COLO829 (cell line): Measurements from ENCODE around the gene STC2.
A peak's percentile ranks its signal among the peaks of the same experiment; 100 is the strongest.

Experiments used
- DNase-seq: peaks from one replicate; pipeline ENCODE4 v3.0.0; 2012; ENCODE audit warnings: low spot score

STC2 gene

DNA sequence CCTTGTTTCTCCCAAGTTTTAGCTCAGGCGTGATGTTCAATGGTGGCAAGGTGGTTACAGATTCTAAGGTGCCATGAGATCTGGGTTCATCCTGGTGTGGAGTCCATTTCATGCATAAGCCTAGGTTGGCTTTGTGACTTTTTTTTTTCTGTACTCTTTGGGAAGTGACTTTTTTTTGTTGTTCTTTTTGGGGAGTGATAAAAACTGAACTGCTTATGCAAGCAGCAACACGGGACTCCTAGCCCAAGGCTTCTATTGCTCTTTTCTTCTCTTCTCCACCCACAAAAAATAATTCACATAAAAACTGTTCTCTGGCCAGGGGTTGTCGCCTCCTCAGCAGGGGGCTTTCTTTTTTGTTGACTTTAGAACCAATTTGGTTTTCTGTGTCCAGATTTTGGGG is 15.4 kb downstream of the STC2 start:
- DNase-seq: no peak

DNA sequence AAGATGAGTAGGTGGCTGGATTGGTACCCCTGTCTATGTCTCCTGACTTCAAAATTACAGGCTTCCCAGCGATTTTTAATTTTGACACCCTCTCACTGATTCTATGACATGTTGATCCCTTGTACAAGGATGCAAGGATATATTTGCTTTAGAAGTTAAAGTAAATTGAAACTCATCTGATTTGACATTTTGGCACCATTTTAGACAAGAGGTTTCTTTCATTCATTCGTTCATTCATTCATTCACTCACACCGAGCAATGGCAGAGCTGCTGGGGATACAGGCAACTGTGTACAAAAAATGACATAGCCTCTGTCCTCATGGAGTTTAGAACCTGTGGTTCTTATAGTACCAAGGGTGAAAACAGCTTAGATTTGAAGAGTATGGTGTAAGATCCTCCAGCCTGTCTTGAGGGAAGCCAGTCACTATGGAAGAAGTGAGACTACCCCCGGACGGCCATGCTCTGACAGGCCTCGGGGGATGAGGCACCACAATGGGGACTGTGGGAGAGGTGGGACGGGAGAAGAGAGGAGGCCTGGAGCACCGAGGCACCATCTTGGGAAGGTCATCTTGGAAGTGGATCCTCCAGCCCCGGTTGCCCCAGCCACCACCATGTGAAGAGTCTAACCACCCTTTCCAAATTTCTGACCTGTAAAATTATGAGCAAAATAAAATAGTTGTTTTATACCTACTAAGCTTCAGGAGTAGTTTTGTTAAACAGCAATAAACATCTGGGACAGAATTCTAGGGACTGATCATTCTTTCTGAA is 16.2 kb downstream of the STC2 start:
- DNase-seq: no peak

DNA sequence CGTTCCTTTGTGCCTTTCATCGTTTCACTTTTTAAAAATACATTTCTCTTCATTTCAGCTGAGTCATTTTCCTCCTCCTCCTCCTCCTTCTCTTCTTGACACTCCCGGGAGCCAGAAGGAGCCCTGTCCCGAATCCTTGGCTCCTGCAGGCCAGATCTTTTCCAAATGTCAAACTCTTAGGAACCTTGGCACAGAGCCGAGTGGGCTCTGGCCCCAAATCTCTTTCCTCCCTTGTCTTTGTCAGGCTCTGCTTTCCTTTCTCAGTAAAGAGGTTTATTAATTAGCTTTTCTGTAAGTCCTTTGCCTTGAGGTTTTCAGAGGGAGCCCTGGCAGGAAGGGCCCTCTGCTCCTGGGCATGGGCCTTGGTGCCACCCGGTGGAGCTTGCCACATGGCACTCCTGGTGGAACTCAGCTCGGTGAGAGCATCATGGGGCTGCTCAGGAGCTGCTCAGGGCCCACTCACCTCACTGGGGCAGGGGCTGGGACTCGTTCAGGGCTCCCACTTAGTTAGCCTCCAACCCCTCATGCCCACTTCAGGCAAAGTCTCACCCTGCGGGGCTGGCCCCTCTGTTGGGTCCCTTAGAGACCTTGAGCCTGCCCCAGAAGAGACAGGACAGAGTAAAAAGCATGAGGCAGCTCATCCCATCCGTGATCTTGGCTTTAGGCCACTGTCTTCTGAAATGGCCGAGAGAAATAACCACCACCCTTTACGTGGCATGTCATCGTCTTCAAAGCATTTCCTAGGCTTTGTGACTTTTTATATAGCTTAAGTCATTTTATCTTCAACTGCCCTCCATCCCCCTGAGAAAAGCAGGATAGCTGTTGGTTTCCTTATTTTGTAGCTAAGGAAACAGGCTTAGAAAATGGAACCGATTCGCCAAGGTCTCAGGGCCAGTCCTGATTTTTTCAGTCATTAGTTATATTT is 17.1 kb downstream of the STC2 start:
- DNase-seq: no peak

DNA sequence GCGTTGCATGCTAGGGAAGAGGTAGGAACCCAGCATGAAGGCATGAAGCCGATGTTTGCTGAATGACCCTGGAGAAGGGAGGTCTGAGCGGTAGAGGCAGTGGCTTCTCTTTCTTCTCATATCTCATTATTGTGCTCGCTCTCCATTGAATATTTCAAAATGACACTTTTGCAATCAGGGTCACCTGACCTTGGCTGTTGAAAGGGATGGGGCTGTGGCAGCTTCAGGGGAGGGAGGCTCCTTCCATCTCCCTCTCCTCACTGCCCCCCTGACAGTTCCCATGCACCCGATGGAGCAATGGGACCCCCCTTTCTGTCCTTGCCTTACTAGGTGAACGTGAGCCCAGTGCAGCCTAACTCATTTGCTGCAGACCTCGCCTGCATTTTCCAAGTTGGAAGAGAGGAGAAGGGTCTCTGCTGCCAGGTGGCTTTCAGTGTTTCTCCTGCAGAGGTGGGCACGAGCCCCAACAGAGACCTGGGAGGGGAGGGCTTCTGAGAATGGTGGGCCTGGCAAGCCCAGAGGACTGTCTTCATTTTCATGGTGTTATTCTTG is 17.9 kb downstream of the STC2 start:
- no peak for DNase-seq

DNA sequence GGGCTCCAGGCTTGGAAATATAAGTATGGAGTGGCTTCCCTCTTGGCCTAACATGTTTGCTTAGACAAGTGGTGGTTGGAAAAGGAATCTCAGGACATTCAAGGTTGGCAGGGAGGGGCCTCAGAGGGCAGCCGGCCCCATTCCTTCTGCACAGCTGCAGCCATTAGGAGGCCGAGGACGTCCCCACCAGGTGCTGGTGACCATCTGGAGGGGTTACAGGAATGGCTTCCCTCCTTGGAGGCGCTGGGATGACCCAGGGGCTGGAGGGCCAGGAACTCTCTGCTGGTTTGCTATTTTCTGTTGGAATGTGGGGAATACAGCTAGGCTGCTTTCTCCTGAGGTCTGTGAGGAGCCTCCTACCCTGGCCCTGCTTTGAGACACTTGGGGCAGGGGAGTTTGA is 18.5 kb downstream of the STC2 start:
- DNase-seq: no peak

DNA sequence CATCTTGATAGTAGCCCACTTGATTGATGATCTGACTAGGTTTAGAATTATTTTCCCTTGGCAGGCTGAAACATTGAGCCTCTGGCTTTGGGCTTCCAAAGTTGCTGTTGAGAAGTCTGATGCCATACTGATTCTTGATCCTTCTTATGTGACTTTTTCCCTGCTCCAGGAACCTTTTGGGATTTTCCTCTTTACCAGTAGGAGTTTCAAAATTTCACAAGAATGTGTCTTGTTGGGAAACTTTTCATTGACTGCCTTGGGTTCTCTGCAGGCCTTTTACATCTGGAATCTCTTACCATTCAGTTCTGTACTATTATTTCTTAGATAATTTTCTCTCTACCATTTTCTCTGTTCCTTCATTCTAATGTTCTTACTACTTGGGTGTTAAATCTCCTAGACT is 20.0 kb downstream of the STC2 start:
- DNase-seq: no peak

DNA sequence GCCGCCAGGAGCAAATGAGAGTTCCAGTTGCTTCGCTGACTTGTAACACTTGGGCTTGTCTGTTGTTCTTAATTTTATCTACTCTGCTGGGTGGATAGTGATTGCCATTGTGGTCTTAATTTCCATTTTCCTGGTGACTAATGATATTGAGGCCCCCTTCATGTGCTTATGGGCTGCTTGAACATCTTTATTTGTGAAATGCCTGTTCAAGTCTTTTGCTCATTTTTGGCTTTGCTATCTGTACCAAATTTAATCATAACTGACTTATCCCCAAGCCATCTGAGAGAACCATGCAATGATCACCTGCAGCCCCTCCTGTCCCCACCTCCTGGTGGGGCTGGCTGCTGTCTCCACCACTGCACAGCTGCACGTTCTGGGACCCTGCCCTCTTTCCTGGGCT is 20.5 kb downstream of the STC2 start:
- DNase-seq: no peak

DNA sequence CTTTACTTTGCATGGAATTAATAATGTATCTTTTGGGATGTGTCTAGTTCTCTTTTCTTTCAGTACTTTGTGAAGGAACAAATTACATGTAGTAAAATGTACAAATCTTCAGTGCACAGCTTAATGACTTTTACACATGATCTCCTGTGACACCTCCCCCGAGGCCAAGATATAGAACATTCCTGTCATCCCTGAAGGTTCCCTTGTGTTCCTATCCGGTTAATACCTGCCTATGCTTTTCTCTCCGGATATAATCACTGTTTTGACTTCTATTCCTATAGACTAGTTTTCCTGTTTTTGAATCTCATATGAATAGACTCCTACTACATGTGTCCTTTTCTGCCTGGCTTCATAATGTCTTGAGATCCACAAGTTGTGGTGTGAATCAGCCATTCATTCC is 21.5 kb downstream of the STC2 start:
- no peak for DNase-seq

DNA sequence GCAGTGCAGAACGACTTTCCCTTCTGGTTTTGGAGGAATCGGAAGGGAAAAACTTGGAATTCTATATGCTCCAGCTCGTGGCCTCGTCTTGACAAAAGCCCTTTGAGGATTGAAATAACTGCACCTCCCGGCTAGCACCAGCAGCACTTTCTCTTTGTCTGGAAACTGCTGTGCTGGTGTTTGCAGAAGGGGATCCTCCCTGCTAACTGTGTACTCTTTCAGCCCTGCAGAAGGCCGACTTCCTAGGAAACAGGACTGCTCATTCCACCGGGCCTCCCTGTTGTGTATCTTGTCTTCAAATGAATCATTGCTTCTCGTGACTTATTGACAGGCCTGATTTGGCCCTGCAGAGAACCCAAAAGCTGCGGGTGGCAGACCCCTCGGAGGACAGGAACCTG is 23.6 kb downstream of the STC2 start:
- no peak for DNase-seq

DNA sequence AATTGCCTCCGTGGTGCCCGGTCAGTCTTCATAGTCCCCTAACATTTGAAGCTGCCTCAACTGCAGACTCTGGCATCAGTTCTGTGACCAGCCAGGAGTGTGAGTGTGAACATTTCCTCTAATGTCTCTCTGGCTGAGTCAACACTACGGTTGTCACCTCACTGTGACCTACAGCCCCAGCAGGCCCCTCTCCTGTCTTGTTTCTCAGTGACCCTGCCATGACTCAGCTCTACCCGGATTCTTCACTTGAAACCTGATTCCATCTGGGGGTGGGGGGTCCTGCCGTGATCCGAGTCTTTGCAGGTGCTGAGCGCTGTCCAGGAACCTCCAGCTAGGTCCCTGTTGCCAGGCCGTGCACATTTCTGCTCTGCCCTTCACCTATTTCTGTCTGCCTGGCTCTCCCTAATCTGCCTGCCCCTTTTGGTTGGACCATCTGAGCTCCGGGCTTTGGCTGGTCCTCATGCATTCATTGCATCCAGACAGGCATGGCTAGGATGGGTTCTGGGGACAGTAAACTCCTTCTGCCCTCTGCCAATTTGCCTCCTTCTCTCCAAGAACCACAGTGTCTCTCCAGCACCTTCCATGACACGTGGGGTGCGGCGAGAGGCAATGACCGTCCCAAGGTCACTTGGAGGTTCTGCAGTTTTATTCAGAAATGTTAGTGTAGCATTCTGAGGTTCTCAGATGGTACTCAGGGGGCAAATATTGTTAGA is 24.2 kb downstream of the STC2 start:
- DNase-seq: no peak

DNA sequence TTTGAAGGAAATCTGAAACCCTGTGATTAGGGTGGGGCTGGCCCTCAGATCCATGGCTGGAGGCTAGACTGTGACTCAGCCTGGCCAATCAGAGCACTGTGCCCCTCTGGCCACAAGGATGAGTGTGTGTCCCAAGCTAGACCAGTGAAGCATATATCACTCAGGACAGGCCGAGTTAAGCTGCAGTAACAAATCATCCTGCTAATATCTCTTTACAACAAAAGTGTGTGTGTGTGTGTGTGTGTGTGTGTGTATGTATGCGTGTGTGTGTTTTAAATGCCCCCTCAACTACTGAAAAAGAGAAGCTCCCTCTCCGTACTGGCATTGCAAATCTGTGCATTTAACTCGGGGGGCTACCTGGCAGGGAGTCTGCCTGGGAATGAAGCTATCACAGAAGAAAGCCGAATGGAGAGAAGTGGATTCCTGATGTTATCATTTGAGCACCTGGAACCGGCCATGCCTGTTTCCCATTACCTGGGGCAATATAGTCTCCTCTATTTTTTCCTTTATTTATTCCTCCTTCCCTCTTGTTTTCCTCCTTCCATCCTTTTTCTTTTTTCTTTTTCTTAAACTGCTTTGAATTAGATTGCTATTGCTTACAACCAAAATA is 25.6 kb downstream of the STC2 start:
- peak; percentile 25 for DNase-seq

DNA sequence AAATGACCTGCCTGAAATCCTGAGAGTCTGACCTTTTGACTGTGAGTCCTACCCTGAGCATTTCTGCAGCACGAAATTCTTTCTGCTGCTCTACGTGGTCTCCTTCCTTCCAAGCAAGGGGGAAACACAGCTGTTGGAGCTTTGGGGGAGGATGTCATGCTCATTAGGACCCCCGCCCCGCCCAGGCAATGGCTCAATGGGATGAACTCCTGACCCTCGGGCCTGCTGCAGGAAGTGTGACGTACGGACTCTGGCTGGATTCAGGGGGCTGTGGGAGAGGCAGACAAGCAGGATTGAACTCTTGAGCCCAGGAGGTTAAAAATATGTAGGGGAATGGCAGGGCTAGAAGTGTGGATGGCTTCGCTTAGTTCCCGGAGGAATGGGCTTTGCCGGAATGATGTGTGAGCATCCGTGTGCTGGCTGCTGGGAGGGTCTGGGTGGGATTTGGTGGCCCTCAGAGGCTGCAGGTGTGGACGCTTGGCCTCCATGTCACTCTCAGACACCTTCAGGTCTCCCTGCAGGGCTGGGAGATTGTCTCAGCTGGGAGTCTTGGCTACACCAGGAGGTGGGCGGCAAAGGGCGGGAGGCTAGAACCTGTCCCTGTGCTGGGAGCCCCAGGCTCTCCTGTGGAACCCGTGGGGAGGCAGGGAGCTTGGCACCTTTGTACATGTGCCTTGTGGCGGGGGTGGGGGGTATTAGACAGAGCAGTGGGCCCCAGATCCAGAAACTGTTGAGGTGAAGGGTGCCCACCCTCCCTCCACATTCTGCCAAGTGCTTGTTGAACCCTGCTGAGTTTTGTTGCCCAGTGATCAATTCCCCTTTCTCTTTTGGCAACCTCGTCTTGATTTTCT is 26.3 kb downstream of the STC2 start:
- DNase-seq: no peak

DNA sequence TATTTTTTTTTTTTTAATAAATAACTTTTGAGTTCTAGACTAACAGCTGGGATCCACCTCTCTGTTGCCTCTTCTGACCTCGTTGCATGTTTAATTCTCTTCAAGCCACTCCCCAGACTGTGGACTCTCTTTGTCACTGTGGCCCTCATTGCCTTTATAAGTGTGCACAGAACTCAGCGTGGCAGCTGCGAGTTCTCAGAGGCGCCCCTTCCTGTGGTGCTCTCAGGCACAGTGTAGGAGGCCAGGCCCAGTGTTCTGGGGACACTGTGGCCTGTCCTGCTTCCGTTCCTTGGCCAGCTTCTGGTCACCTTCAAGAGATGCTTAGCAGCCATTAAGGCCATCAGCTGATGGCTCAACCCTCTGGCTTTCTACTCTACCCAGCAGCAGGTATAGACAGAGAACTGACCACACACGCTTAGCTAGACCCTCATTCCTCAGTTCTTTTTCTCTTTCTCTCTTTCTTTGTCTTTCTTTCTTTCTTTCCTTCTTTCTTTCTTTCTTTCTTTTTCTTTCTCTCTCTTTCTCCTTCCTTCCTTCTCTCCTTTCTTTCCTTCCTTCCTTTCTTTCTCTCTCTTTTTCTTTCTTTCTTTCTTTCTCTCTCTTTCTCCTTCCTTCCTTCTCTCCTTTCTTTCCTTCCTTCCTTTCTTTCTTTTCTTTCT is 27.7 kb downstream of the STC2 start:
- no peak for DNase-seq

DNA sequence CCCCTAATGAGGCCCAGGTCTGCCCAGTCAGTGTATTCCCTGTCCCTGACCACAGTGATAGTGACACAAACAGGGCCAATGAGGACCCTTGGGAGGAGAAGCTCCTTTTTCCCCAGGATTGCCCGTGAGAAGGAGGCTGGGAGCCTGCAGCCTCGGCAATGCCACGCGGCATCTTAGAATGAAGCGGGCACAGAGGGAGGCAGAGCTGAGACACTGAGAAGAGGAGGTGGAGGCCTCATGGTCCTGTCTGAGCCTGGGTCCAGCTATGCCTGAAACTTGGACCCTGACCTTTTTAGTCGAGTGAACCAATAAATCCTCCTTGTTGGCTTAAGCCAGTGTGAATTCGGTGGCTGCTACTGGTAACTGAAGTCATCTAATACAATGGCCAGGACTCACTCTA is 28.4 kb downstream of the STC2 start:
- no peak for DNase-seq

DNA sequence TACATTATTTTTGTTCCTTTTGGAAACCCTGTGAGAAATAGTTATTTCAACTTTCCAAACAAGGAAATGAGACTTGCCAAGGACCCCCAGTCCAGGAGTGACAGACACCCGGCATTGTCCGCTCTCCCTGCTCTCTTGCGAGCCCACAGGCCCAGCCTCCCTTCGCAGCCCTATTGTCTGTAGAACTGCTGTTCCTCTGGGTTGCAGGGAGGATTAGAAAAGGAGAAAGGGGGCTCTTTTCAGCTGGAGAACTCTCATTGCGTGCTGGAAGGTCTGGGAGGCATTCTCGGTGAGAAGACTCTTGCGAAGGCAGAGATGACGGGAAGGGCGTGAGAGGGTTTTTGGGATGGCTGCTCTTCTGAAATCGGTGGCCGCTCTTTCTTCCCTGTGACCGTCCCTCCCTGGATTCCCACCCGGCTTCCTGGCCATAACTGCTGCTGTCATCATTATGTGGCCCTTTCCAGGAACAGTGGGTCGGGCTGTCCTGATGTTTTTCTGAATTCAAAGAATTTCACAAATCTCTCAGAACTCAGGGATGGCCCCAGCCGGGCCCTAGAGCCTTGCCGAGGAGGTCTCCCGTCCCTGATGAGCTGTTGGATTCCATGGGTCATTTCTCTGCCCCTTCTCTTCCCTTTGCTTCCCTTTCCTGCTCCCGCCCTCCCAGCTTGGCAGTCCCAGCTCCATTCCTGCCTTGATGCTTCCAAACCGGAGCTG is 29.8 kb downstream of the STC2 start:
- no peak for DNase-seq

DNA sequence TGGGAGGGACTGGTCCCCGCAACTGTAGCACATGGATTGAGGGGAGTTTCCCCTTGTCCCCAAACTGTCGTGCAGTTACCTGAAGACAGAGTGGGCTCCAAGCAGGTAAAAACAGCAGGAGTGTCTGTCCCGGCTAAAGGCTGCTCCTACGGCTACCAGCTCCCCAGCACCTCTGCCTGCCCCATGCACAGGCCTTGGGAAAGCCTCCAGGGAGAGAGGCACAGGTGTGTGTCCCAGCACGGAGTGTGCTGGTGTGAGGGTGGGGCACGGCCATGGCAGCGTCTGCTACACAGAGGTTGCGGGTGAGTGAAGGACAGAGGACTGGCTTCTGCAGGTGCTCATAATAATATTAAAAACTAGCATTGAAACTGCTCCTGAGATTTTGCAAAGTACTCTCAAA is 30.4 kb downstream of the STC2 start:
- DNase-seq: no peak

DNA sequence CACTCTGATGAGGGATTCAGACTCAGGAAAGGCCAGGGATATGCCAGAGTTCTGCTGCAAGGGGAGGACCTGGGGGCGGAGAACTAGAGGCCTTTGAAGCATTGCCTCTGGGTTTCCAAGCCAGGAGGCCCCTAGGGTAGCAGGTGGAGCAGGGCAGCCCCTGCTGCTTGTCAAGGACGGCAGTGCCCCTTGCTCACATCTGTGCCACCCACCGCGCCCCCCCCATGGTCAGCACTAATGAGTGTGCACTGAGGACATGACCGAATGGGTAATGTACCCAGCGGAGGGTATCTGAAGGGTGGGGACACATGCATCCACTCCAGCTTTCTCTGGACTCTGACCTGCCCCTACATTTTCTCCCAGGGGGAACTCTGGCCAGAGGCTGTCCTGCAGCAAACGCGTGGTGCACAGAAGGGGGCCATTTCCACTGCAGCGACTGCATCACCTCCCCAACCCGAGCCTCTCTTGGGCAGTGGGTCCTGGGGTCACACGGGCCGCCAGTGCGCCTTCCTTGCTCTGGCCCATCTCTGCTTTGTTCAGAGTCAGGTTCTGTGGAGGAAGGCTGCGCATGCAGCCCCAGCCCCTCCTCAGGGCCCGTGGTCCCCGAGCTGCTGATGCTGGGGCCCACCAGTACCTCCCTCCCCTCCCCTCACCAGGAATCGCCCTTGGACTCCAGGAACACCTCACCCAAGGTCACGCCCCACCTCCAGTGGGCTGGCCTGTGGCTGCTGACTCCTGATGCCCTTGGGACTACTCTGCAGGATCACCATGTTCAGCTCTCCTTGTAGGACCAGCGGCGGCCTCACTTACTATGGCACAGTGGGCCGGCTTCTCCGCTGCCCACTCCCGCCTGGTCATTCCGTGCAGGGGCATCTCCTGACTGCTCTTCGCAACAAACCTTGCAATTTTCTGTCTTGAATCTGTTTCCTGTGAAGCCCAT is 31.2 kb downstream of the STC2 start:
- DNase-seq: no peak

DNA sequence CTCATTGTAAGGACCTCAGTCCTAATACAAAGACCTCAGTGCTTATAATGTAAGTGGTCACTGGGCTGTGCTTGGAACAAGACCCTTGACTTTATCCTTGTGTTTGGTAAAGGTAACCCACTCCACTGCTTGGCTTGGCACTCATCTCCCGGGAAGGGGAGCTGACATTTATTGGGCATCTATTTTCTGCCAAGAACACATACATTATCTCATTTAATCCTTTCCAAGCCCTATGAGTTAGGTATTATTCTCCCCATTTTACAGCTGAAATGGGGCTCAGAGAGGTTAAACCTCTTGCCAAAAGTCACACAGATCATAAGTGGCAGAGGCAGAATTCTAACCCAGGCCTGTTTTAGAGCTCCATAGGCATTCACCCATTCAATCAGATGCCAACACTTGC is 32.4 kb downstream of the STC2 start:
- DNase-seq: no peak
